Fibroblast of villous mesenchyme (primary cell): ENCODE results near the gene ING2. TPM values are rescaled to one million over a fixed set of nuclear protein-coding genes. Genes with fewer than 3 reads are reported as not detected.
"Not testable (repeated sequence)": the region's sequence is repeated elsewhere in the genome, so short reads cannot be mapped to it uniquely, and the experiment has no call there.

ENCODE experiments used
- DNase-seq: peaks from one replicate; pipeline ENCODE4 v3.0.0-alpha.2; 2010; ENCODE audit warnings: low read depth
- H3K4me3 ChIP-seq: 2 replicates; pipeline ENCODE4 v1.5.1; 2011; ENCODE audit warnings: low read depth, mild to moderate bottlenecking, low read length
- total RNA-seq: library from RNA; depleted of rRNA; stranded (reverse); fragments of >200 nt; gene quantifications from 2 replicates; pipeline ENCODE4 v1.2.3, GENCODE V29; 2012
- TF ChIP-seq, protein P1 (sequence below): IDR thresholded peaks from 2 replicates; pipeline ENCODE4 v1.5.1; 2012; ENCODE audit warnings: low read depth, mild to moderate bottlenecking, low read length; ENCODE audit not compliant: insufficient read depth

Gene ING2
- total RNA-seq, 1 donor, result 8.6 TPM

DNA sequence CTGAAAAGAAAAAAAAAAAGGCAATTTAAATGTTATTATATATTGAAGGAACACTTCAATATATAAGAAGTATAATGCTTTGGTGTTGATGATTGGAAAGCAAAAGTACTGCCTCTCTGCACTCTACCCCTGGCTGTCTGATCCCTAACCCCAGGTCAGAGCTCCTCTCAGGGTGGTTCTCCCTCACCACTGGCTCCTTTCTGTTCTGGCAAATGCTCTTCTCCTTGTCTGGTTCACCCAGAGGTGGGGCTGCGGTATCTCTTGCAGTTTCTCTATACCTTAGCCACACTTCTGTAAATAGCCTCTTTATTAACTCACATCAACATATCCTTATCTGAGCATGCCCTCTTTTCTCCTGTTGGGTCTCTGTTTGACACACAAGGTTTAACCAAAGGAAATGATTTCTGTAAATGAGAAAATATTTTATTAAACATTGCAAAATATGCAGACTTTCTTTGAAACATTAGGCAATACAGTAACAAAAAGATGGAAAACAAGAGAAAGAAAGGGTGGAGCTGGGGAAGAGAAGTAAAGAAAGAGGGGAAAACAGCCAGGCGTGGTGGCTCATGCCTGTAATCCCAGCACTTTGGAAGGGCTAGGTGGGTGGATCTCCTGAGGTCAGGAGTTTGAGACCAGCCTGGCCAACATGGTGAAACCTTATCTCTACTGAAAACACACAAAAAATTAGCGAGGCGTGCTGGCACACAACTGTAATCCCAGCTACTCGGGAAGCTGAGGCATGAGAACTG lies 45.7 kb downstream of the ING2 start:
- H3K4me3 ChIP-seq, result no peak overlapping the region
- no peak for DNase-seq
- TF ChIP-seq, protein P1, sequence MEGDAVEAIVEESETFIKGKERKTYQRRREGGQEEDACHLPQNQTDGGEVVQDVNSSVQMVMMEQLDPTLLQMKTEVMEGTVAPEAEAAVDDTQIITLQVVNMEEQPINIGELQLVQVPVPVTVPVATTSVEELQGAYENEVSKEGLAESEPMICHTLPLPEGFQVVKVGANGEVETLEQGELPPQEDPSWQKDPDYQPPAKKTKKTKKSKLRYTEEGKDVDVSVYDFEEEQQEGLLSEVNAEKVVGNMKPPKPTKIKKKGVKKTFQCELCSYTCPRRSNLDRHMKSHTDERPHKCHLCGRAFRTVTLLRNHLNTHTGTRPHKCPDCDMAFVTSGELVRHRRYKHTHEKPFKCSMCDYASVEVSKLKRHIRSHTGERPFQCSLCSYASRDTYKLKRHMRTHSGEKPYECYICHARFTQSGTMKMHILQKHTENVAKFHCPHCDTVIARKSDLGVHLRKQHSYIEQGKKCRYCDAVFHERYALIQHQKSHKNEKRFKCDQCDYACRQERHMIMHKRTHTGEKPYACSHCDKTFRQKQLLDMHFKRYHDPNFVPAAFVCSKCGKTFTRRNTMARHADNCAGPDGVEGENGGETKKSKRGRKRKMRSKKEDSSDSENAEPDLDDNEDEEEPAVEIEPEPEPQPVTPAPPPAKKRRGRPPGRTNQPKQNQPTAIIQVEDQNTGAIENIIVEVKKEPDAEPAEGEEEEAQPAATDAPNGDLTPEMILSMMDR, result no peak

DNA sequence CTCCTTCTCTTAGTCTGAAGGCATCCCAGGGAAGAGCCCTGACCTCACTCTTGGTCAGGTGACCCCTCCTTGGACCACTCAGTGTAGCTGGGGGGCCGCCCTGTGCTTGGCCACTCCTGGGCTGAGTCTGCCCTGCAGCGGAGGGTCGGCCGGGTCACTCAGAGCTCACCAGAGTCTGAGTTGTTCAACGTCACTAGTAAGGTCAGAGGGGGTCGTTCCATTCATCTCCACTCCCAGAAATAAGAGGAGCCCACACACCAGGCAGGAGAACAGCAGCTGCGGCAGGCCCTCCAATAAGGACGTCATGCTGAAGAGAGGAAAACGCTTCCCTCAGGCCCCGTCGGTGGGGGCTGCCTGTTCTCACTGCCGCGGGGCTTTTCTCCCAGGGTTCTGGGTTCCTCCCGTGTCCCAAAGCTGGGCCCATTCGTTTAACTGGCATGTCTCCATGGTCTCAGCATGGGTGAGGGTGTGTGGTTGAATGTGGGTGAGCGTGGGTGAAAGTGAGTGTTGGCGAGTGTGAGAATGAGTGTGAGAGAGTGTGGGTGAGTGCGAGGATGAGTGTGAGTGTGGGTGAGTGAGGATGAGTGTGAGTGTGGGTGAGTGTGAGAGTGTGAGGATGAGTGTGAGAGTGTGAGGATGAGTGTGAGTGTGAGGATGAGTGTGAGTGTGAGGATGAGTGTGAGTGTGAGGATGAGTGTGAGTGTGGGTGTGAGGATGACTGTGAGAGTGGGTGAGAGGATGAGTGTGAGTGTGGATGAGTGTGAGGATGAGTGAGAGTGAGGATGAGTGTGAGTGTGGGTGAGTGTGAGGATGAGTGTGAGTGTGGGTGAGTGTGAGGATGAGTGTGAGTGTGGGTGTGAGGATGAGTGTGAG lies 47.7 kb downstream of the ING2 start:
- DNase-seq, result no peak

DNA sequence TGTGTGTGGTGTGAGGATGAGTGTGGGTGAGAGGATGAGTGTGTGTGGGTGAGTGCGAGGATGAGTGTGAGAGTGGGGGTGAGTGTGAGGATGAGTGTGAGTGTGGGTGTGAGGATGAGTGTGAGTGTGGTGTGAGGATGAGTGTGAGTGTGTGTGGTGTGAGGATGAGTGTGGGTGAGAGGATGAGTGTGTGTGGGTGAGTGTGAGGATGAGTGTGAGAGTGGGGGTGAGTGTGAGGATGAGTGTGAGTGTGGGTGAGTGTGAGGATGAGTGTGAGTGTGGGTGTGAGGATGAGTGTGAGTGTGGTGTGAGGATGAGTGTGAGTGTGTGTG lies 48.3 kb downstream of the ING2 start:
- not testable (repeated sequence) for DNase-seq, H3K4me3 ChIP-seq

More for the DNA sequence above, 47.7 kb downstream of the ING2 start:
- TF ChIP-seq, protein P1, result no peak
- no peak overlapping the region for H3K4me3 ChIP-seq

DNA sequence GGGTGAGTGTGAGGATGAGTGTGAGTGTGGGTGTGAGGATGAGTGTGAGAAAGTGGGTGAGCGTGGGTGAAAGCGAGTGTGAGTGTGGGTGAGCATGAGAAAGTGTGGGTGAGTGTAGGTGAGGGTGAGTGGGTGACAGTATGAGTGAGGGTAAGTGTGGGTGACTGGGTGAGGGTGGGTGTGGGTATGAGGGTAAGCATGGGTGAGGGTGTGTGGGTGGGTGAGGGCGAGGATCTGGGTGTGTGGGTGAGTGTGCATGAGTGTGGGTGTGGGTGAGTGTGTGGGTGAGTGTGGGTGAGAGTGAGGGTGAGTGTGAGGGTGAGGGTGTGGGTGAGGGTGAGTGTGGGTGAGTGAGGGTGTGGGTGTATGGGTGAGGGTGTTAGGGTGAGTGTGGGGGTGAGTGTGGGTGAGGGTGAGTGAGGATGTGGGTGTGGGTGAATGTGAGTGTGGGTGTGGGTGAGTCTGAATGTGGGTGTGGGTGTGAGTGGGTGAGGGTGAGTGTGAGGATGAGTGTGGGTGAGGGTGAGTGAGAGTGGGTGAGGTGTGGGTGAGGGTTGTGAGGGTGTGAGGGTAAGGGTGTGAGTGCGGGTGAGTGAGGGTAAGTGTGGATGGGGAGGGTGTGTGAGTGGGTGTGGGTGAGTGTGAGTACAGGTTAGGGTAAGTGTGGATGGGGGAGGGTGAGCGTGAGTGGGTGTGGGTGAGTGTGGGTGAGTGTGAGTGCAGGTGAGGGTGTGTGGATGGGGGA lies 48.9 kb downstream of the ING2 start:
- H3K4me3 ChIP-seq, result no peak overlapping the region
- DNase-seq, result no peak
- TF ChIP-seq, protein P1, result no peak

DNA sequence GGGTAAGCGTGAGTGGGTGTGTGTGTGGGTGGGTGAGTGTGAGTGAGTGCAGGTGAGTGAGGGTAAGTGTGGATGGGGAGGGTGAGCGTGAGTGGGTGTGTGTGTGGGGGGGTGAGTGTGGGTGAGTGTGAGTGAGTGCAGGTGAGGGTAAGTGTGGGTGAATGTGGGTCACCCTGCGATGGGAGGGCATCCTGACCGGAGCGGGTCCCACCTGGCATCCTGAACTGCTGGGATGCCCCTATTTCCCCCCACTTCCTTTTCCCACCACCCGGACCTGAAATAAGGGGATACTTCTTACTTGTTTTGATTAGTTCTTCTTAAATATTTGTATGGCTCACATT lies 49.5 kb downstream of the ING2 start:
- no peak overlapping the region for H3K4me3 ChIP-seq
- TF ChIP-seq, protein P1, result no peak
- DNase-seq, result no peak

DNA sequence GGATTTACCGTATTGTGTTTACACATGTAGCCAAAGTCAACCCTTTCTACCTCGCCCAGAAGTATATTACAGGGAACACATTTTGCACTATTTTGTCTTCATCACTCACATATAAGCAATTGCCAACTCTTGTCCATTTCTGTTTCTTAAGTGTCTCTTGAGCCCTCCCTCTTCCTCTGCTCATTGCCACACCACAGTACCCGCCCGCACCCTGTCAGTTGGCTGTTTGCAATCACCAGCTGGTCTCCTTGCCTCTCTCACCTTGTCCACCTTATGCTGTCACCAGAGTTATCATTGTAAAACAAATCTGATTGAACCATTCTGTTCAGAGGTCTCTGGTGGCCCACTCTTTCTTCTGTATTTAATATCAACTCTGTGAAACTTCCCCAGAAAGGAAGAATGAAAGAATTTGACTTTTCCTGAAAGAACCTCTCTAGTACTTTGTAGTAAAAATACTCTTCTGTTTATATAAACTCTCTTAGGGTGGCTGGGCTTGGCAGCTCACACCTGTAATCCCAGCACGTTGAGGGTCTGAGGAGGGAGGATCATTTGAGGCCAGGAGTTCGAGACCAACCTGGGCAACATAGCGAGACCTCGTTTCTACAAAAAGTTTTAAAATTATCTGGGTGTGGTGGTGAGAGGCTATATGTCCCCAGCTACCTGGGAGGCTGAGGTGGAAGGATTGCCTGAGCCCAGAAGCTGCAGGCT lies 50.2 kb downstream of the ING2 start:
- TF ChIP-seq, protein P1, result no peak
- DNase-seq, result no peak
- H3K4me3 ChIP-seq, result no peak overlapping the region
